Memory B cell (primary cell): ENCODE measurements around the gene HTT-AS.

Source experiments
- ATAC-seq: fragments of 150-1000 bp; cut with Tn5 transposase; 2 replicates; pipeline ENCODE4 v1.10.0; 2021; ENCODE audit warnings: low read depth, mild to moderate bottlenecking, moderate library complexity
- DNase-seq, 2 donors: peaks; one replicate each; pipeline ENCODE4 v3.0.0; 2022; ENCODE audit warnings: low spot score in 2 of 2
- H3K27ac Mint-ChIP-seq: one replicate; pipeline ENCODE4 v1.8.0; 2022; ENCODE audit warnings: mild to moderate bottlenecking, moderate library complexity, mixed read lengths
- H3K27me3 Mint-ChIP-seq: one replicate; pipeline ENCODE4 v1.8.0; 2022; ENCODE audit warnings: mixed read lengths
- H3K36me3 Mint-ChIP-seq: one replicate; pipeline ENCODE4 v1.8.0; 2022; ENCODE audit warnings: mild to moderate bottlenecking, mixed read lengths
- H3K4me1 Mint-ChIP-seq: one replicate; pipeline ENCODE4 v1.8.0; 2022; ENCODE audit warnings: mixed read lengths
- H3K4me3 Mint-ChIP-seq: one replicate; pipeline ENCODE4 v1.8.0; 2022; ENCODE audit warnings: mild to moderate bottlenecking, moderate library complexity, mixed read lengths
- H3K9me3 Mint-ChIP-seq: one replicate; pipeline ENCODE4 v1.8.0; 2022; ENCODE audit warnings: mixed read lengths

The HTT-AS gene

DNA sequence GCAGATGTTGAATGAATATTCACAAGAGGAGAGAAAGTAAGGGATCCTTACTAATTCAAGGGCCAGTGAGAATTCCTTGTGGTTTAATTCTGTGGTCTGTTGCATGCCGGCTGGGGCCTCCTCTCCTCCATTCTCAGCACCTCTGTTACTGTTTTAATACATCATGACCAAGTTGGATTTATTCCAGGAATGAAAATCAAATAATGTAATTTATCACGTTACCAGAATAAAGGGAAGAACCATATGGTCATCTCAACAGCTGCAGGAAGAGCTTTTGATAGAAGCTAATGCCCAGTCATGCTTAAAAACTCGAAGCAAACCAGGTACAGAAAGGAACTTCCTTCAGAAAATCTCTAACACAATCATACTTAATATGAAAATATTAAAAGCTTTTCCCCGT lies 56.8 kb downstream of the HTT-AS start:
- Mint-ChIP-seq H3K4me1 (peaks cover 8% of the 10 kb centered on the region), H3K27me3 (peaks cover 17% of the 10 kb centered on the region), H3K9me3 (no peaks in the 10 kb centered on the region), H3K4me3 (no peak overlapping the region), H3K27ac (no peak overlapping the region), H3K36me3 (peaks cover 2% of the 10 kb centered on the region)
- ATAC-seq (no peak), DNase-seq (no peak)

DNA sequence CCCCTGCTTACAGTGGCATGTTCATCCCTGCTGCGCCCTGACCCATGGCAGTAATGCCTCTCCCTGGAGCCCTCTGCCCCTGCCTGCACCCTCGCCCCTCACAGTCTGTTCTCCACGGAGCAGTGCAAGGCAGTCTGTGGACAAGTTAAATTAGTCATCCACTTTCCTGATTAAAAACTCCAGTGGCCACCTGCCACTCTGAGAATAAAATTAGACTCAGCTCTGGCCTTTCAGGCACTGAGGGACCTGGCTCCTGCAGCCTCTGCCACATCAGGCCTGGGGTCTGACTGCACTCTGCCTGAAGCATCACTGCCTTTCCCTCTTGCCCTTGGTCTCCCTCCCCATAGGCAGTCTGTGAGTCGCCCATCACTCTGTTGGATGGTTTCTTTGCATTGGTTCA lies 57.4 kb downstream of the HTT-AS start:
- H3K9me3 Mint-ChIP-seq: no peaks in the 10 kb centered on the region
- DNase-seq: no peak
- ATAC-seq: no peak
- H3K36me3 Mint-ChIP-seq: peaks cover 2% of the 10 kb centered on the region
- H3K4me1 Mint-ChIP-seq: peaks cover 8% of the 10 kb centered on the region
- no peak overlapping the region for H3K27ac Mint-ChIP-seq
- peaks cover 13% of the 10 kb centered on the region for H3K27me3 Mint-ChIP-seq
- H3K4me3 Mint-ChIP-seq: no peak overlapping the region

DNA sequence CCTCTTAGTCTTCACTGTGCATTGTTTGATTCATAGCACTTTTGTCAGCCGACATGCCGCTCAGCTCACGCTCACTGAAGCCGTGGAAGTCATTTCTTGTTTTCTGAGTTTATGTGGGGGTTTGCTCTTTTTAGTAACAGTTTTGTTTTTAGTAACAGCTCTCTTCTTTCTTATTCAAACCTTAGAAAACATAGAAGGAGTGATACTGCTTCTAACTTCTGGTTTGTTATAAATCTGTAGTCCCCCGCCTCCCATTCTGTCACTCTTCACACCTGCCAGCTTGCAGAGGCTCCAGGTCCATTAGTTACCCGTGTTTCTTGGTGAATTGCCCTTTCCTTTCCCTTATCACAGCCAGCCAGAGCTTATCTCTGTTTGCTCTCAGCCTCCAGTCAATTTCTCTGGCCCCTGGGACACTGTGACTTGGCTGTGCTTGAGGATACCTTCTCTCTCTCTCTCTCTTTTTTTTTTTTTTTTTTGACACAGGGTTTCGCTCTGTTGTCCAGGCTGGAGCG lies 60.4 kb downstream of the HTT-AS start:
- ATAC-seq (no peak), DNase-seq (no peak)
- H3K36me3 Mint-ChIP-seq: peaks cover 2% of the 10 kb centered on the region
- no peak overlapping the region for H3K27ac Mint-ChIP-seq
- no peaks in the 10 kb centered on the region for H3K4me1 Mint-ChIP-seq
- peaks cover 17% of the 10 kb centered on the region for H3K27me3 Mint-ChIP-seq
- no peak overlapping the region for H3K4me3 Mint-ChIP-seq
- no peaks in the 10 kb centered on the region for H3K9me3 Mint-ChIP-seq
